HepG2 (cell line): ENCODE results near the gene PCAT7. TPM values are rescaled to one million over a fixed set of nuclear protein-coding genes. Genes with fewer than 3 reads are reported as not detected.

Experiments used
- CTCF ChIP-seq: sonication (generic); formaldehyde crosslinking; IDR thresholded peaks from 2 replicates; pipeline ENCODE4 v1.5.0; 2020; ENCODE audit warnings: mild to moderate bottlenecking, missing genetic modification reagents, moderate library complexity
- GFI1 ChIP-seq: sonication (generic); formaldehyde crosslinking; IDR thresholded peaks from 2 replicates; pipeline ENCODE4 v1.5.0; 2020; ENCODE audit warnings: missing genetic modification reagents, mild to moderate bottlenecking, borderline replicate concordance
- HINFP ChIP-seq: sonication (generic); formaldehyde crosslinking; IDR thresholded peaks from 2 replicates; pipeline ENCODE4 v1.4.0; 2020; ENCODE audit warnings: low read depth, mild to moderate bottlenecking, missing genetic modification reagents
- HNF4A ChIP-seq: sonication (generic); formaldehyde crosslinking; IDR thresholded peaks from 2 replicates; pipeline ENCODE4 v1.4.0; 2020; ENCODE audit warnings: missing genetic modification reagents
- HNRNPUL1 ChIP-seq: fragments of 200-400 bp; formaldehyde crosslinking; IDR thresholded peaks from 2 replicates; pipeline ENCODE4 v1.6.1; 2017; ENCODE audit warnings: low read depth, mild to moderate bottlenecking, low read length, moderate library complexity
- KDM6A ChIP-seq: IDR thresholded peaks from 2 replicates; pipeline ENCODE4 v1.6.1; 2016; ENCODE audit warnings: low read depth
- KLF11 ChIP-seq: IDR thresholded peaks from 2 replicates; pipeline ENCODE4 v1.6.1; 2016; ENCODE audit warnings: missing compliant biosample characterization
- MIER3 ChIP-seq: IDR thresholded peaks from 2 replicates; pipeline ENCODE4 v1.6.1; 2016; ENCODE audit warnings: missing compliant biosample characterization, borderline replicate concordance
- MTA1 ChIP-seq: sonication (generic); formaldehyde crosslinking; IDR thresholded peaks from 2 replicates; pipeline ENCODE4 v1.4.0; 2020; ENCODE audit warnings: missing genetic modification reagents, mild to moderate bottlenecking, borderline replicate concordance
- MYPOP ChIP-seq: sonication (generic); formaldehyde crosslinking; IDR thresholded peaks from 2 replicates; pipeline ENCODE4 v1.8.1; 2023; ENCODE audit warnings: mild to moderate bottlenecking, moderate library complexity, missing genetic modification reagents
- NFYC ChIP-seq: IDR thresholded peaks from 2 replicates; pipeline ENCODE4 v1.6.1; 2016; ENCODE audit warnings: missing genetic modification reagents, missing compliant biosample characterization
- RARA ChIP-seq: IDR thresholded peaks from 2 replicates; pipeline ENCODE4 v1.6.1; 2016; ENCODE audit warnings: missing genetic modification reagents, missing compliant biosample characterization
- SYNCRIP ChIP-seq: fragments of 200-400 bp; formaldehyde crosslinking; IDR thresholded peaks from 2 replicates; pipeline ENCODE4 v1.6.1; 2018; ENCODE audit warnings: mild to moderate bottlenecking, low read depth, low read length; ENCODE audit not compliant: insufficient read depth
- TAF1 ChIP-seq: sonication (generic); formaldehyde crosslinking; IDR thresholded peaks from 2 replicates; pipeline ENCODE4 v1.4.0; 2020; ENCODE audit warnings: missing genetic modification reagents
- TRAFD1 ChIP-seq: sonication (generic); formaldehyde crosslinking; IDR thresholded peaks from 2 replicates; pipeline ENCODE4 v1.5.1; 2020; ENCODE audit warnings: missing genetic modification reagents, mild to moderate bottlenecking, borderline replicate concordance
- ZBTB2 ChIP-seq: sonication (generic); formaldehyde crosslinking; IDR thresholded peaks from 2 replicates; pipeline ENCODE4 v1.8.0; 2022; ENCODE audit warnings: low read depth, missing genetic modification reagents
- ZNF292 ChIP-seq: sonication (generic); formaldehyde crosslinking; IDR thresholded peaks from 2 replicates; pipeline ENCODE4 v1.8.1; 2022; ENCODE audit warnings: mild to moderate bottlenecking, low read depth, missing genetic modification reagents, borderline replicate concordance
- ZNF510 ChIP-seq: sonication (generic); formaldehyde crosslinking; IDR thresholded peaks from 2 replicates; pipeline ENCODE4 v1.4.0; 2020; ENCODE audit warnings: low read depth, mild to moderate bottlenecking, missing genetic modification reagents
- ZNF552 ChIP-seq: sonication (generic); formaldehyde crosslinking; IDR thresholded peaks from 2 replicates; pipeline ENCODE4 v1.9.0; 2022; ENCODE audit warnings: missing genetic modification reagents, mild to moderate bottlenecking, borderline replicate concordance
- ZNF678 ChIP-seq: sonication (generic); formaldehyde crosslinking; IDR thresholded peaks from 2 replicates; pipeline ENCODE4 v1.4.0; 2020; ENCODE audit warnings: mild to moderate bottlenecking, missing genetic modification reagents
- ZNF724P ChIP-seq: sonication (generic); formaldehyde crosslinking; IDR thresholded peaks from 2 replicates; pipeline ENCODE4 v1.8.0; 2022; ENCODE audit warnings: missing genetic modification reagents, borderline replicate concordance
- ZNF841 ChIP-seq: sonication (generic); formaldehyde crosslinking; IDR thresholded peaks from 2 replicates; pipeline ENCODE4 v1.8.1; 2023; ENCODE audit warnings: missing genetic modification reagents, borderline replicate concordance
- ZNF891 ChIP-seq: sonication (generic); formaldehyde crosslinking; IDR thresholded peaks from 2 replicates; pipeline ENCODE4 v1.5.0; 2020; ENCODE audit warnings: mild to moderate bottlenecking, missing genetic modification reagents
- polyA plus RNA-seq, 8 experiments: library from polyadenylated mRNA; depleted of rRNA in 3 of 8; stranded (reverse) in 7 of 8; unstranded in 1 of 8; fragments of >200 nt; fragmentation: Illumina TruSeq in 4 of 8; extraction: Trizol in 4 of 8; gene quantifications; 2 replicates each; pipeline versions ENCODE4 v1.2.1 to v1.2.3, GENCODE V29; 2011 to 2016; ENCODE audit warnings: low read depth in 4 of 8, missing spikeins in 1 of 8, mixed read lengths in 1 of 8; ENCODE audit not compliant: insufficient read depth in 1 of 8
- total RNA-seq, 5 experiments: library from RNA; depleted of rRNA; stranded (reverse); fragments of >200 nt; fragmentation: Illumina TruSeq; extraction: Trizol; gene quantifications; 2 replicates each; pipeline ENCODE4 v1.2.3, GENCODE V29; 2016; ENCODE audit warnings: low read depth in 1 of 5

Gene PCAT7
- total and polyA plus RNA-seq, 2 of the 13 experiments (the other 11 are each of a cell fraction or from before 2014, with no cell fraction given): 2.3 to 3.9 TPM

- no peak for TF ChIP-seq HINFP (CRISPR knock-in tag)
- TF ChIP-seq KLF11 (CRISPR knock-in tag): no peak
- TF ChIP-seq ZNF510 (CRISPR knock-in tag): no peak
- no peak; the same call in 1 of the 2 replicates for TF ChIP-seq MYPOP (CRISPR knock-in tag)
- no peak for TF ChIP-seq HNRNPUL1
- TF ChIP-seq KDM6A (CRISPR knock-in tag): peak; percentile 58; the same call in 1 of the 2 replicates
- TF ChIP-seq ZNF552 (CRISPR knock-in tag): no peak
- no peak for TF ChIP-seq ZNF678
- no peak for TF ChIP-seq TRAFD1 (CRISPR knock-in tag)
- no peak for TF ChIP-seq TAF1 (CRISPR knock-in tag)
- TF ChIP-seq ZNF891 (CRISPR knock-in tag): no peak
- TF ChIP-seq HNF4A (CRISPR knock-in tag): peak; percentile 73
- TF ChIP-seq ZBTB2: no peak
- TF ChIP-seq GFI1 (CRISPR knock-in tag): 0 out of 2 replicates have a peak, but pooled peaks have one; percentile 38
- TF ChIP-seq CTCF (CRISPR knock-in tag): no peak
- peak; percentile 74; the same call in 1 of the 2 replicates for TF ChIP-seq MIER3 (CRISPR knock-in tag)
- no peak for TF ChIP-seq NFYC (CRISPR knock-in tag)
- no peak for TF ChIP-seq SYNCRIP
- TF ChIP-seq MTA1 (CRISPR knock-in tag): no peak
- TF ChIP-seq RARA (CRISPR knock-in tag): peak; percentile 69
- TF ChIP-seq ZNF724P: no peak
- TF ChIP-seq ZNF292 (CRISPR knock-in tag): no peak
- no peak for TF ChIP-seq ZNF841
Measured at GRCh38 chr9:94507531-94508258, 47.2 kb upstream of the PCAT7 start (continued).
